ENCODE data around the gene VANGL2.

VANGL2 gene

DNA sequence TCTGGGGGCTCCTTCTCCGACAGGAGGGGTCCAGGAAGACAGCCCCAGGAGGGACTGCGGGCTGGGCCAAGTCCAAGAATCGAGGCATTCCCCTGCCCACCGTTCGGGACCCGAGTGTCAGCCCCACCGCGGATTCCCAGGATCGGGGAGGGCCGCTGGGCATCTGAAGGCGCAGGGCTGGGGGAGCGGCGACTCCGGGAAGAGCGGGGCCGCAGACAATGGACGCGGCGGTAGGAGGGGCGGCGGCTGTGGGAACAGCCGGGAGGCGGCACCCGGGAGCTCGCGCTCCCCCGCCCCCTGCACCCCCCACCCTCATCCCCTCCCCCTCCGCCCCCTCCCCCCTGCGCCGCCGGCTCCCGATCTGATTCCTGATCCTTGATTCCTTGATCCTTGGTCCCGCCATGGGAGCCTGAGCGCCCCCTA lies at the start of gene VANGL2:
Gene VANGL2 (plus strand): TSS at position 342 of the 423 bp plus-strand sequence. CDS start 15,274 bp downstream, outside the sequence.
- no peak for DNase-seq (ENCODE audit: low spot score)

DNA sequence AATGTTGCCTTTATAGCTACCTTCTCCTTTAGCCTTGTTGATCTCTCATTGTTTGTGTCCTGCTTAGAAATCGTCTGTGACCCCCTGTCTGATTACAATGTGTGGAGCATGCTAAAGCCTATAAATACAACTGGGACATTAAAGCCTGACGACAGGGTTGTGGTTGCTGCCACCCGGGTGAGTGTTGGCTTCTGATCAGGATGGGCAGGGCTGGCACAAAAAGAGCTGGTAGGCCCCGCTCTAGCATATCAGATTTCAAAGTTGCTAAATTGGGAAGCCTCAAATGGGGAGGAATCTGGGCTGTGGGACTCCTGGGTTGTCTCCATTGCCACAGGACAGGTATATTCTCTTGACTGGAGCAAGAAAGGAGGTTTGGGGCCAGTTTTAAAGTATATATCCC lies 48.7 kb upstream of the VANGL2 start:
- no peak for DNase-seq (ENCODE audit: low spot score)

DNA sequence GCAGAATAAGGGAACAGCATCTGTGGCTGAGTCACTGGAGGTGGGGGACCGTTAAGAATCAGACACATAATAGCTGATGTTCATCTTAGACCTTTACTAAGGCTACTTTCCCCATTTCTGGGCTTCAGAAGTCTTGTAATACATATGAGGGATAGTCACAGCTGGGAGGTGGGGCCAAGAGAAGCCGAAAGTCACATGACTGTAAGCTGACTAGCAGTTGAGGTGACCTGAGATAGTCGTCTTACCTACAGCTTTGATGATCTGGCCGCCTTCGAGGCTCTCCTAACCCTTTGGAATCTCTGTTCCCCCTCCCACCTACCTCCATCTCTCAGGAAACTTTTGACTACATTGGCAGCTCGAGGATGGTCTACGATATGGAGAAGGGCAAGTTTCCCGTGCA lies 47.8 kb upstream of the VANGL2 start:
- no peak for DNase-seq (ENCODE audit: low spot score)

DNA sequence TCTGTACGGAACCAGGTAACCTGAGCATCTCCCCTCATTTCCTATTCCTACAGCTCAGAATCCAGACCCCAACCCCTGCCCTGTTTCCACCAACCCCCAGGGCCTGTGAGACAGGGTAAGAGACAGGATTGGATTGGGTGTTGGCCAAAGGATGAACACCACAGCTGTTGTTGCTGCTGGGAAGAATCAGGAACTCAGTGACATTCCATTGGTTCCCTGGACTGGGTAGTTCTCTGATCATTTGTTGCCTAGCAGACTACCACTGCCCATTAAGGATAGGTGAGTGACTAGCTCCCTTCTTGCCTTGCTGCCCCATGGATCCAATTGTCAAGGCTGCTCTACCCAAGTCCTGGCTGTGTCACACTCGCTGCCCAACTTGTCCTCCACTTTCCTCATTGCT lies 47.1 kb upstream of the VANGL2 start:
- no peak for DNase-seq (ENCODE audit: low spot score)

DNA sequence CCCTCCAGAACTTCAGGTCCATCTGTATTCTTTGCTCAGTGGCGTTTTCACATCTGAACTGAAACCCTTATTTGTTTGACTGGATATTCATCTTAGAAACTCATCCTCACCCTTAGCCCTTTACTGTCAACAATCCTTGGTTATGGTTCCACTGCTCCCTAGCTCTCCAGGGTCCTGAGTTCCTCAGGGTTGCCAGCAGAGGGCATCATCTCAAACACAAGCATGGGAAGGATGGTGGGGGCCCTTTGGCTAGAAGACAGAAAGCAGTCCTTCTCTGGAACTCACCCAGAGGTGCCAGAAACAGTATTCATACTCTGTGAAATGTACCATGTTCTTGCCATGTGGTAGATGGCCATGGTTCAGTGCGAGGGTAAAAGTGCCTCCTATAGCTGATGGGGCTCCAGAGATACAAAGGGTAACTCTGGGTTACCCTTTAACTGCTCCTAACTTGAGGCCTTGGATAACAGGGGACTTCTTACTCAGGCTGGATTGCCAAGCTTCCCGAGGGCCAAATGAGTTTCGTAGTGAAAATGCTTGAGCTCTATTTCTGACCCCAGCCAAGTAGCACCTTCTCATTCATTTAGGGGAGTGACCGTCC lies 45.9 kb upstream of the VANGL2 start:
- no peak for DNase-seq (ENCODE audit: low spot score)

DNA sequence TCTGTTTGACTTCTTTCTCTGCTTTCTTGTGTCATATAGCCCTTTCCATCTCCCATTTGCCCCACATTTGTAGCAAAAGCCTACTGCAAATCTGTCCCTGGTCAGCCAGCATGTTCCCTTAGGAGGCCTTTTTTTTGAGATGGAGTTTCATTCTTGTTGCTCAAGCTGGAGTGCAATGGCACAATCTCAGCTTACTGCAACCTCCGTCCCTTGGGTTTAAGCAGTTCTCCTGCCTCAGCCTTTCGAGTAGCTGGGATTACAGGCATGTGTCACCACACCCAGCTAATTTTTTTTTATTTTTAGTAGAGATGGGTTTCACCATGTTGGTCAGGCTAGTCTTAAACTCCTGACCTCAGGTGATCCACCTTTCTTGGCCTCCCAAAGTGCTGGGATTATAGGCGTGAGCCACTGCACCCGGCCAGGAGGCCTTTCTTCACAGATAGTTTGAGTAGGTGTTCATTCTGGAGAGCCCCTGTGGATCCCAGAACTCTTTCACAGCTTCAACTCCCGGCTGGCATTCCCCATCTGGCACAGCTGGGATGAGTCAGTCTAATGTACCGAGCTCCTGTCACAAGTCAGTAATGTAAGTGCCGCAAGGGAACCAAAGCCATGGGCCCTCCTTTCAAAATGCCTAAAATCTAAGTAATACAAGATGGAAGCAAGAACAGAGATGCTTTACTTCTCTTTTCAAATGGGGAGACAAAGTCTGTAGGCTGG lies 42.9 kb upstream of the VANGL2 start:
- DNase-seq (ENCODE audit: low spot score), result no peak

DNA sequence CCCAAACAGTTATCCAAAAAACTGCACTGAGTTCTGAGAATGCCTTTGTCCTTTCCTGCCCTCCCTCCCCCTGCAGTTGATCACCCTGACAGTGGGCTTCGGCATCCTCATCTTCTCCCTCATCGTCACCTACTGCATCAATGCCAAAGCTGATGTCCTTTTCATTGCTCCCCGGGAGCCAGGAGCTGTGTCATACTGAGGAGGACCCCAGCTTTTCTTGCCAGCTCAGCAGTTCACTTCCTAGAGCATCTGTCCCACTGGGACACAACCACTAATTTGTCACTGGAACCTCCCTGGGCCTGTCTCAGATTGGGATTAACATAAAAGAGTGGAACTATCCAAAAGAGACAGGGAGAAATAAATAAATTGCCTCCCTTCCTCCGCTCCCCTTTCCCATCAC lies 42.3 kb upstream of the VANGL2 start:
- no peak for DNase-seq (ENCODE audit: low spot score)

DNA sequence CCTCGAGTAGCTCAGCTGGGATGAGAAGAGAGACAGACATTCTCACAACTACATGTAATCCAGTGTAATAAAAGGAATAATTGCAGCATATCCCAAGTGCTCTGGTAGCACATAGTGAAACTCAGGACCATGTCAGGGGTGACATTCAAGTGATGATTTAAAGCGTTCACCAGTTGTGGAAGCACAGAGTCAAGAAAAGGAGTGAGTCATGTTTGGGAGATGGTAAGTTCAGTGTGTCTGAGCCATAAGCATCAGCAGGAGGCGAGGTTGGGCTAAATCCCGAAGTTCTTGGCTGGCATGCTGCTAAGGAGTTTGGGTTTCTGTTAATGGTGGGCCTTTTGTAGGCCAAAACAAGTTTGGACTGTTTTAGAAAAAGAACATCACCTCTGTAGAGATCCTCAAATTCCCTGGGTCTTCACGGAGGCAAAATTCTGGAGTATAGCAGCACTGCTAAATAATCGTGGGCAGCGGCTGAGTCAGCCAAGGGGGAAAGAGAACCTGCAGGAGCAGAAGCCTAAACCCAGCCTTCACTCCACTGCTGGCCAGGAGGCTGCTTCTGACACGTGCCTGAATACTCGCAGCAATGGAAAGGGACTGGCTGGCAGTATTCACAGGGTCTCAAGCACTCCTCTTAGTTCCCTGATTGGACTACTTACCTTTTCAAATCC lies 40.7 kb upstream of the VANGL2 start:
- no peak for DNase-seq (ENCODE audit: low spot score)

DNA sequence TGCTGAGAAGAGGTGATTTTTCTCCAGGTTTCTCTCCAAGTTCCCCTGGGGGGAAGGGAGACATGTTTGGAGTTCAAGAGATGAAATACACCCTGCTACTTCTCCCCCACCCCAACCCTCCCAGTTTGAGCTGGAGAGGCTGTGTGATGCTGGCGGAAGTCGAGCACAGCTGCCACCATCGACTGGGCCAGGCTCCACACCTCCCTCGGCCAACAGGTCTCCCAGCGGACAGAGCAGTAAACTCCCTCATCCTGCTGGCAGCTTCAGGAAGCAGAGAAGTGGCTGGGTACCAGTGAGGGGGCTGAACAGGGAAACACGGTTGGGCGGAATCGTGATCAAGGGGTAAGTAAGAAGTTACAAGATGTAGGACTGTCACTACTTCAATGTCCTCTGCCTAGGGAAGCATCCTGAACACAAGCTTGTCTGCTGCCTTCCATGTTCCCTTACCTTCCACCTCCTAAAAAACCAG lies 40.1 kb upstream of the VANGL2 start:
- DNase-seq (ENCODE audit: low spot score), result no peak

DNA sequence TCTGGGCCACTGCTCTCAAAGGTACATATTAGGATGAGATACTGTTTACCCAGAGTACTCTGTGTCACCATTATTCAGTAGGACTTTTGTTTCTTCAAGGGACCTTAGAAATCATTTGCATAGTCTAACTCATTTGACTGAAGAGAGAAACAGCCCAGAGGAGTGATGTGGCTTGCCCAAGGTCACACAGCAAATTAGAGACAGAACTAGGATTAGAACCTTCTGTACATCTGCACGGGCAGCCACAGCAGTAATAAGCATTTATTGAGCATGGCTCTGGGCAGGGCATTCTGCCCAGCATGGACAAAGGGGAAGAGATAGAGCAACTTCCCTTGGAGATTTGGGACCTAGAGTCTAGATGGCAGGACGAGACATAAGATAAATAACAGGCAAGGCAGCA lies 39.2 kb upstream of the VANGL2 start:
- no peak for DNase-seq (ENCODE audit: low spot score)

DNA sequence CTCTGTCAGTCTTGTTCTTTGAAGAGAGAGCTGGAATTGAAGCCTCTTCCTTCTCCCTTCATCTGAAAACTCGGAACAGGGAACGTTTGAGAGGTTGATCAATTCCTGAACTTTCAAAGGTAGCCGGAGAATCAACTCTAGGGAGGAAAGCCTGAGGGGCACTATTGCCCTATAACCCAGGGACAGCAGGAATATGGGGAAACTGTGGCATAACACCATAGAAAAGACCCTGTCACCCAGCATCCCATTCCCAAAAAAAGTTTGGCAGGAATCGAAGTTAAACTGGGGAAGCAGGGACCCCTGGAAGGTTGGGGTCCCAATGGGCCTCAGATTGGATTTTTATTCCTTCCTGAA lies 38.6 kb upstream of the VANGL2 start:
- DNase-seq (ENCODE audit: low spot score), result no peak

DNA sequence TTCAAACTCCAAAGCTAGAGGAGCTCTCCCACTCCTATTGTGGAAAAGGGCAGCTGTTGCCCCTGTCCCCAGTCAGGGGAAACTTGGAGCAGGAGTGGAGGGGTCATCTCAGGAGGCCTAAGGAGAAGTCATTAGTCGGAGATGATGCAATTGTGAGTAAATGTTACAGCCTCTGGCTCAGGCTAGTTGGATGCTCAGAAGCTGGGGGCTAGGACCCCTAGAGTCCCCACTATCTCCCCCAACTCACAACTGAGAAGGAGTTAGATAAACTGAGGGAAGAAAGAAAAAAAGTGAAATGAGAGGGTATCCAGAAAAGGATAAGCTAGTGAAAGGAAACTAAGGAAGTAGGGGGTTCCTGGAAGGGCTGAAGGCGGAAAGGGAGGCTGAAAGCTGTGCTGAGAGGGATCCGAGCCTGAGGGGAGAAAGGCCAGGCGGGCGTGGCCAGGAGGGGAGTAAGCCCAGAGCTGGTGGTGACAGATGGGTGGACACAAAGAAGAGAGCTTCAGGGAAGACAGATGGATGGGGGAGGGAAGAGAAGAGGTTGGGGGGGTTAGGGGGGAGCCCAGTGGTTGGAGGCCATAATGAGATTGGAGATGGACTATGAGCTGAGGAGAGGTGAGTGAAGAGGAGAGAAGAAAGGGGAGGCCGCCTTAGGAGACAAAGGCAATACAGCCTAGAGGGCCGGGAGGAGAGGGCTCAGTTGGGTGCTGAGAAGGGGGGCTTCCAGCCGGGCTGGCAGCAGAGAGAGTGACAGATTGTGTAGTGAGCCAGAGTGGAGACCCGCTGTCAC lies 38.0 kb upstream of the VANGL2 start:
- no peak for DNase-seq (ENCODE audit: low spot score)

DNA sequence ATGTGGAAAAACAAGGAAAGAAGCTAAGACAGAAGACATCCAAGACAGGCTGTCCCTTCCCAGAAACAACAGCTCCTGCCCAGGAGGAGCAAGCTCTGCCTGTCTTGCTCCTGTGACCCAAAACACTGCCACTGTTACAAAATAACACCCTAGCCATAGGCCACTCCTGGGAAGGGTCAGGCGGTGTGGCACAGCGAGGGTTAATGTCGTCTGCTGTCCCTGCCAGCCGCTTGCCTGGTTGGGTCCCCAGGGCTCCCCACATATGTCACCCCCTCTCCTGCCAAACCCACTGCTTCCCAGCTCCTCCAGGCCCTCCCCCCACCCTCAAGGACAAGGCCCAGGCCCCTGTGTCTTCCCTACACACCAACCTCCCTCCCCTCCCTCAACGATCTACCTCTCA lies 37.4 kb upstream of the VANGL2 start:
- no peak for DNase-seq (ENCODE audit: low spot score)

DNA sequence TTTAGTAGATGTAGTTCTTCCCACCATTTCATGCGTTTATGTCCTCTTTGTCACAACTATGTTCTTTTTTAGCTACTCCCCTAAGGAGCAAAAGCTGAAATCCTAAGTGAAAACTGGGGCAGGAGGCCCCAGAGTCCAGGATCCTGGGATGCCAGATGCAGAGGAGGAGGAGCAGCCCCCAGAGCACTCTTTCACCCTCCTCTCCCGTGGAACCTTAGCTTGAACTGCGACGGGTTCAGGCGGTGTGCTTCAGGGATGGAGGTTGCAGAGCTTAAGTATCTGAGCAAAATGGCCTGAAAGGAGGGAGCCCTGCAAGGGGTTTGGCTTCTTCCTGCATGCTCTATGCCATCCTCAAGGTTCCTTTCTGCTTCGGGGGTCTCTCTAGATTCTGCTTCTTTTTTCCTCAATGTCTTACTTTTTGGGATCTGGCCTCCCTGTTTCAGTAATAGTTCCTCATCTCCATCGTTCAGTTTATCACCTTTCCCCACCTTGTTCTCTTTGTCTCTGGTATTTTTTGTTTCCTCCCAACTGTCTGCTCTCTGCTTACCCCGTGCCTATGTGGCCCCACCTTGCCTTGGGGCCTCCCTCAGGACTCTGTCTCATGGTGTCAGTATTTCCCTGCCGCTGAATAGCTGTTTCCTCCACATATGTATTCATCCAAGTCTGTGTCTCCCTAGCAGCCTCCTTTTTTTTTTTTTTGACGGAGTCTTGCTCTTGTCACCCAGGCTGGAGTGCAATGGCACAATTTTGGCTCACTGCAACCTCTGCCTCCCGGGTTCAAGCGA lies 36.2 kb upstream of the VANGL2 start:
- no peak for DNase-seq (ENCODE audit: low spot score)

DNA sequence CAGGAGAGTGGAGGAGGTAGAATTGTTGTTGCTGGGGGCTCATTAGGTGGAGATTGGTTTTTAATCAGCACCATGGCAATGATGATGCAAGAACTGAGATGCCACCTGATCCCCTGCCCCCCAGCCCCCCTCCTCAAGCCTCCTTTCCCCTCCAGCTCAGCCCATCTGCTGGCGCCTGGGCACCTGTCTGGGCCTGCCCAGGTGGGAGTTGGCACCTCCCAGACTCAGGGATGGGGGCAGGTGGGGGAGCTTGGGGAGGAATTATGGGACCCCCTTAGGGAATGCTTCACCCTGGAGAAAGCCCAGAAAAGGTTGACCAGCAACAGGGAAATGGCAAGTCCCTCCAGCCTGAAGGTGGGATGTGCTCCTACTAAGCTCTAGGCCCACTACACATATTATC lies 35.0 kb upstream of the VANGL2 start:
- DNase-seq (ENCODE audit: low spot score), result no peak

DNA sequence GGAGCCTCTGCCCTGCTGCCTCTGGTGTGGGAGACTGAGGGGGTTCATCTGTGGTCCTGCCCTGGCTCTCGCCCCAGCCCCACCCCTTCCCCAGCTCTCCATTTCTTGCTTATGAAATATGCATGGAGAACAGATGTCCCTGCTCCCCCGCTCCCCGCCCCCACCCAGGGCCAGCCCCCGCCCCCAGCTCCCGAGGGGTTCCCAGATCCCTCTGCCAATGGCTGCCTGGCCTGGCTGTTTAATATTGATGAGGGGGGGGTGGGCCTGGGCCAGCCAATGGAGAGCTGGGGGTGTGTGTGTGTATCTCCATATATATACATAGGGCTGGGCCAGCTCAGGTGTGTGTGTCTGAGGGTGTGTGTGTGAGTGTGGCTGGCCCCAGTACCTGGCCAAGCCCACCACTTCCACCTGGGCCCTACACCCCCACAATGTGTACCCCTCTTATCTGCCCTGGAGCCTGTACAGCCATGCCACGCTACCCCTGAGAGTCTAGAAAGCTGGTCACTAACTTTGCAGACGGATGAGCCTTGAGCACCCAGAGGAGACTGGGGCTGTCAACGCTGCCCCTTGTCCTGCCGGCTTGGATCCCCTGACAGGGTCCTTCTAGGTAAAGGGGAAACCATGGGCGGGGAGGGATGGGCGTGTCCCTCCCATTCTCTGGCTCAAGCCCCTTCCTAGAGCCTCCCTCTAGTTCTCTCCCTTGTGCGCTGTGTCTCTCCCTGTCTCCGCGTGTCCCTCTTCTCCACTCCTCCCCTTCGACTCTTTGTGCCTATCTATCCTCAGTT lies 33.4 kb upstream of the VANGL2 start, which contains the start of gene NHLH1:
Gene NHLH1 (plus strand): TSS at position 341 of the 785 bp plus-strand sequence. CDS start 3,661 bp downstream, outside the sequence.
- DNase-seq (ENCODE audit: low spot score), result no peak

DNA sequence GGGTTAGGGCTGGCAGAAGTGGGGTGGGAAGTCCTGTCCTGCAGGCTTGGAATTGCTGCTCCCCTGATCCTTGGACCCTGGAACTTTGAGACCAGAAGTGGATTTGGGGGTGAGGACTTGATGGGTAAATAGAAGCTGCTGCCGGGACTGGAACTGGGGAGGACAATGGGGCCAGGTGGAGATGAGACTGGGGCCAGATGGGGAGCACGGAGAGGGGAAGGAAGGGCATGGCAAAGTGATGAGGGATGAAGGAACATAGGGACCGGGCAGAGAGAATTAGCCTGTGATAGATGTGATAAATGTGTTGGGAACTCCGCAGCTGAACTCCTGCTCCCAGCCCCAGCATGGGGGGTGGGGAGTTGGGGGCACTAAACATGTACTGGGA lies 32.9 kb upstream of the VANGL2 start:
- no peak for DNase-seq (ENCODE audit: low spot score)

DNA sequence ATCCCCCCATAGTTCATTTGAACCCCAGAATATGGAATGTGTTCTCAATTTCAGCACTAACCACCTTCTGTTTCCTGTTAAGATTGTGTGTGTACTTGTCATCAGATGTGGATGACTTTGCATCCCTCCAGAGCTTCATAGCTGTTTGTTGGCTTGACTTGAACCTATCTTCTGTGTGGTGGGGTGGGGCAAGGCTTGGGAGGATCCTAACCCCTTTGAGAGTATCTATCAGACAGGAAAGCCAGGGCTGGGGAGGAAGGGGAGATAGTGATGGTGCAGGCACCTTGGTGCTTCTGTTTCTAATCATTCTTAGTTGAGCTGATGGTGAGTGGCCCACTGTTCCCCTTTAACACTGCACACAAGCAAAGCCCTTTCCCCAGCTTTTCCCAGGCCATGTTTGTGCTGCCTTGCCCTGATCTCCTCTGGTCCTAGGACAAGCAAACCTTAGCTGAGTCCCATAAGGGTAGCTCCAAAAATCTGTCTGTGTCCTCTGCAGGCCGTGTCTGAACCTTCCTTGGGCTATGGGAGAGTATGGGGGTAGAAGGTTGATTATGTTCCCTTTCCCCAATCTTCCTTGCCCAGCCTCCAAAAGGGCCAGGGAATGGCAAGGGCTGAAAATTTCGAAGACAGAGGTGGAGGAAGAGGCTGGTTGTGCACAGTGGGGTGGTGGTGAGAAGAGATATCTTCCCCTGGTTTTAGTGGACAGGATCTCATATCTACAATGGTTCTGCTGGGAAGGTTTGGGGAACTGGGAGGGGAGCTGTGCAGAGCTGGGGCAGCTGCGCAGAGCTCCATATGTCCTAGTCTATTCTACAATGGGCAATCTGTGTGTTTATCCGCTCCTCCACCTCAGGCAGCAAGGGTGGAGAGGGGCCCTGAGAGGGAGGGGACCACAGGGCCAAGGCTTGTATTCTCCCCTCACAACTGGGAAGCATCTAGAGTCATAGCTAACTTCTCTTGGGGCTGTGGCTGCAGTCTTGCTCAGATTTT lies 32.1 kb upstream of the VANGL2 start:
- DNase-seq (ENCODE audit: low spot score), result no peak

DNA sequence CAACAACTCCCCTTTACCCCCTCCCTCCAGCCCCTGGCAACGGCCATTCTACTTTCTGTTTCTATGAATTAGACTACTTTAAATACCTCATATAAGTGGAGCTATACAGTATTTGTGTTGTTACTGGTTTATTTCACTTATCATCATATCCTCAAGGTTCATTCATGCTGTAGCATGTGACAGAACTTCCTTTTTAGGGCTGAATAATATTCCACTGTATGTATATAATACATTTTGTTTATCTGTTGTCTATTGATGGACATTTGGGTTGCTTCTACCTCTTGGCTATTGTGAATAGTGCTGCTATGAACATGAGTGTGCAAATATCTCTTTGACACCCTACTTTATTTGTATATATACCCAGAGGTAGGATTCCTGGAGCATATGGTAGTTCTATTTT lies 31.3 kb upstream of the VANGL2 start:
- no peak for DNase-seq (ENCODE audit: low spot score)

All from RKO (cell line).